HG03460 (cell line): ENCODE data around the gene PCDH9.

Source experiments
- ATAC-seq: cut with Tn5 transposase; IDR thresholded peaks from one replicate; pipeline ENCODE4 v1.9.1; 2021; ENCODE audit not compliant: unreplicated experiment

PCDH9 gene

GRCh38 chr13:66556306-66556705 is 673.8 kb downstream of the PCDH9 start:
- ATAC-seq: no peak

GRCh38 chr13:66553391-66553790 is 676.7 kb downstream of the PCDH9 start:
- no peak for ATAC-seq

GRCh38 chr13:66551128-66551527 is 679.0 kb downstream of the PCDH9 start:
- ATAC-seq: no peak

GRCh38 chr13:66547685-66548084 is 682.5 kb downstream of the PCDH9 start:
- ATAC-seq: no peak

- ATAC-seq: no peak
These were observed 683.4 kb downstream of the PCDH9 start for GRCh38 chr13:66546534-66547379.

- ATAC-seq: no peak
These were observed 686.4 kb downstream of the PCDH9 start for GRCh38 chr13:66543780-66544179.

GRCh38 chr13:66537417-66537816 is 692.7 kb downstream of the PCDH9 start:
- ATAC-seq: no peak

GRCh38 chr13:66536746-66537145 is 693.4 kb downstream of the PCDH9 start:
- no peak for ATAC-seq

GRCh38 chr13:66534561-66534960 is 695.6 kb downstream of the PCDH9 start:
- no peak for ATAC-seq

- ATAC-seq: no peak
These were observed 697.3 kb downstream of the PCDH9 start for GRCh38 chr13:66532845-66533244.

- ATAC-seq: no peak
These were observed 698.0 kb downstream of the PCDH9 start for GRCh38 chr13:66532146-66532545.

- no peak for ATAC-seq
These were observed 699.5 kb downstream of the PCDH9 start for GRCh38 chr13:66530686-66531085.

GRCh38 chr13:66530158-66530557 is 700.0 kb downstream of the PCDH9 start:
- ATAC-seq: no peak

GRCh38 chr13:66528944-66529576 is 701.1 kb downstream of the PCDH9 start:
- ATAC-seq: no peak

GRCh38 chr13:66528180-66528579 is 702.0 kb downstream of the PCDH9 start:
- no peak for ATAC-seq

- no peak for ATAC-seq
These were observed 709.4 kb downstream of the PCDH9 start for GRCh38 chr13:66520511-66521355.

GRCh38 chr13:66519259-66519658 is 710.9 kb downstream of the PCDH9 start:
- ATAC-seq: no peak

- ATAC-seq: no peak
These were observed 712.1 kb downstream of the PCDH9 start for GRCh38 chr13:66518068-66518467.

- ATAC-seq: no peak
These were observed 716.4 kb downstream of the PCDH9 start for GRCh38 chr13:66513728-66514127.

- no peak for ATAC-seq
These were observed 721.0 kb downstream of the PCDH9 start for GRCh38 chr13:66509175-66509574.

GRCh38 chr13:66508153-66508909 is 721.8 kb downstream of the PCDH9 start:
- no peak for ATAC-seq
